ENCODE results near the gene PCDHA6.
"Not testable (repeated sequence)": the region's sequence is repeated elsewhere in the genome, so short reads cannot be mapped to it uniquely, and the experiment has no call there.

PCDHA6 gene

GRCh38 chr5:140862441-140863295, 34.9 kb downstream of the PCDHA6 start:
- no peak for DNase-seq (ENCODE audit: low spot score)

- no peak for DNase-seq (ENCODE audit: low spot score)
These were observed 41.2 kb downstream of the PCDHA6 start, which contains the start of gene PCDHA11 for GRCh38 chr5:140868721-140869554. PCDHA11 (plus strand) TSS chr5:140868957; CDS start chr5:140869104, 147 bp downstream.

- DNase-seq (ENCODE audit: low spot score): no peak
These were observed 41.8 kb downstream of the PCDHA6 start for GRCh38 chr5:140869555-140869886.

- DNase-seq (ENCODE audit: low spot score): no peak
These were observed 42.8 kb downstream of the PCDHA6 start for GRCh38 chr5:140870221-140871201.

GRCh38 chr5:140875085-140876065, 47.6 kb downstream of the PCDHA6 start, which contains the start of gene PCDHA12:
PCDHA12 (plus strand) TSS chr5:140875308; CDS start chr5:140875473, 165 bp downstream.
- DNase-seq (ENCODE audit: low spot score): no peak

GRCh38 chr5:140876541-140877261, 48.9 kb downstream of the PCDHA6 start:
- DNase-seq (ENCODE audit: low spot score): not testable (repeated sequence)

GRCh38 chr5:140877262-140877581, 49.5 kb downstream of the PCDHA6 start:
- no peak for DNase-seq (ENCODE audit: low spot score)

Data from hematopoietic multipotent progenitor cell treated with erythropoietin and hydrocortisone succinate and interleukin-3 and kit ligand, for 17 days (in vitro differentiated cells).